Osteoblast (primary cell): Measurements from ENCODE around the gene DNASE1L2. TPM values are rescaled to one million over a fixed set of nuclear protein-coding genes. Genes with fewer than 3 reads are reported as not detected.

Experiments
- DNase-seq: peaks from one replicate; pipeline ENCODE4 v3.0.0; 2011; ENCODE audit warnings: low spot score, mixed read lengths; ENCODE audit not compliant: insufficient read length; ENCODE audit errors: missing footprints
- H2AFZ ChIP-seq: 2 replicates; pipeline ENCODE4 v1.6.0; 2011; ENCODE audit warnings: mild to moderate bottlenecking, low read length
- H3K27ac ChIP-seq: 2 replicates; pipeline ENCODE4 v1.5.1; 2011; ENCODE audit warnings: mild to moderate bottlenecking, low read depth, low read length, moderate library complexity
- H3K27me3 ChIP-seq: 2 replicates; pipeline ENCODE4 v1.6.0; 2012; ENCODE audit warnings: mild to moderate bottlenecking, control low read depth, inconsistent platforms, low read length, moderate library complexity; ENCODE audit not compliant: insufficient read depth
- H3K36me3 ChIP-seq: 2 replicates; pipeline ENCODE4 v1.5.1; 2011; ENCODE audit warnings: mild to moderate bottlenecking, low read length, control low read depth, moderate library complexity; ENCODE audit not compliant: insufficient read depth
- H3K4me1 ChIP-seq: 2 replicates; pipeline ENCODE4 v1.5.1; 2011; ENCODE audit warnings: mild to moderate bottlenecking, low read length, control low read depth, moderate library complexity; ENCODE audit not compliant: insufficient read depth
- H3K4me2 ChIP-seq: 2 replicates; pipeline ENCODE4 v1.6.0; 2011; ENCODE audit warnings: mild to moderate bottlenecking, low read length; ENCODE audit not compliant: insufficient read depth
- H3K4me3 ChIP-seq: fragments of 200-600 bp; sonication (generic); 3 replicates; pipeline ENCODE4 v1.5.1; 2012; ENCODE audit warnings: mild to moderate bottlenecking, low read length, inconsistent platforms; ENCODE audit not compliant: insufficient read depth
- H3K79me2 ChIP-seq: 2 replicates; pipeline ENCODE4 v1.6.0; 2012; ENCODE audit warnings: mild to moderate bottlenecking, low read length, control low read depth, inconsistent platforms; ENCODE audit not compliant: insufficient read depth
- H3K9me3 ChIP-seq: 2 replicates; pipeline ENCODE4 v1.5.1; 2011; ENCODE audit warnings: low read depth, low read length, control low read depth
- H4K20me1 ChIP-seq: 2 replicates; pipeline ENCODE4 v1.6.0; 2012; ENCODE audit warnings: mild to moderate bottlenecking, low read length, control low read depth; ENCODE audit not compliant: insufficient read depth
- CTCF ChIP-seq: IDR thresholded peaks from 2 replicates; pipeline ENCODE4 v1.5.1; 2011; ENCODE audit warnings: mild to moderate bottlenecking, low read depth, low read length, moderate library complexity; ENCODE audit errors: extremely low read depth
- total RNA-seq: library from RNA; depleted of rRNA; stranded (reverse); fragments of >200 nt; gene quantifications from 2 replicates; pipeline ENCODE4 v1.2.3, GENCODE V29; 2012

Gene DNASE1L2
- total RNA-seq, 1 donor, result 0.72 TPM

DNA sequence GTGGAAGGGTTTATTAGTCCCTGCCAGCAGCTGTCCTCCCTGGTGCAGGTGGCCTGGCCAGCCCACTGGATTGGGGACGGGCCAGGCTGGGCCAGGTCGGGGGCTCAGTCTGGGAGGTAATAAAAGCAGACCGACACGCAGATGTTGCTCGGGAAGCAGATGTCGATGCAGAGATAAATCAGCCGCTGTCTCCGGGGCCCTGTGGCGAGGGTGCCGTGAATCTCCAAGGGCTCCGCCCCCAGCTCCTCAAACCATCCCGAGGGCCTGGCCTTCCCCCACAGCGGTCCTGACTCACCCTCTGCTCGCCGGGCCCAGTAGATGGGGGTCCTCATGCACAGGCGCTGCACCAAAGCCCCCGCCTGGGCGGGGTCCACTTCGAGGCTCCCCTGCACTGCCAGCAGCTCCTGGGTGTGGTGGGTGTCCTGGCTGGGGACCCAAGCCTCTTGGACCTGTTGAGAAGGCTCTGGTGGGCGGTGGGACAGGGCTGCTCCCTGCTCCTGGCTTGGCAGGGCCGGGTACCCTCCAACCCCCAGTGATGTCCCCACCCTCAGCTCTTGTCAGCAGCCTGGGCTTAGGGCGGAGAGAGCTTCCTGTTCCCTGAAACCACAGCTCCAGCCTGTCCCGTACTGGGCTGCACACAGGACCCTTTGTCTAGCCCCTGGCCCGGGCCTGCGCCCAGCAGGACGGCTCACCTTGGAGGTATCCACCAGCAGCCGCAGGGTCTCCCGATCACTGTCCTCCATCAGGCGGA, 26.8 kb upstream of the DNASE1L2 start:
- no peak for DNase-seq
- H3K4me3 ChIP-seq, result no peak overlapping the region
- no peaks in the 10 kb centered on the region for H3K27me3 ChIP-seq
- no peak overlapping the region for H3K27ac ChIP-seq
- no peaks in the 10 kb centered on the region for H4K20me1 ChIP-seq
- H3K4me1 ChIP-seq, result peaks cover 28% of the 10 kb centered on the region
- TF ChIP-seq CTCF, result no peak
- no peak overlapping the region for H2AFZ ChIP-seq
- no peak overlapping the region for H3K4me2 ChIP-seq
- no peaks in the 10 kb centered on the region for H3K9me3 ChIP-seq
- H3K79me2 ChIP-seq, result peaks cover 51% of the 10 kb centered on the region
- peaks cover 20% of the 10 kb centered on the region for H3K36me3 ChIP-seq

GRCh38 chr16:2210009-2210332, 26.3 kb upstream of the DNASE1L2 start:
- H3K4me1 ChIP-seq, result peaks cover 23% of the 10 kb centered on the region
- no peak overlapping the region for H3K4me2 ChIP-seq
- peaks cover 20% of the 10 kb centered on the region for H3K36me3 ChIP-seq
- DNase-seq, result no peak
- H2AFZ ChIP-seq, result no peak overlapping the region
- no peak overlapping the region for H3K4me3 ChIP-seq
- H4K20me1 ChIP-seq, result no peaks in the 10 kb centered on the region
- no peak overlapping the region for H3K27ac ChIP-seq
- no peaks in the 10 kb centered on the region for H3K27me3 ChIP-seq
- TF ChIP-seq CTCF, result no peak
- H3K79me2 ChIP-seq, result peaks cover 51% of the 10 kb centered on the region
- H3K9me3 ChIP-seq, result no peaks in the 10 kb centered on the region

DNA sequence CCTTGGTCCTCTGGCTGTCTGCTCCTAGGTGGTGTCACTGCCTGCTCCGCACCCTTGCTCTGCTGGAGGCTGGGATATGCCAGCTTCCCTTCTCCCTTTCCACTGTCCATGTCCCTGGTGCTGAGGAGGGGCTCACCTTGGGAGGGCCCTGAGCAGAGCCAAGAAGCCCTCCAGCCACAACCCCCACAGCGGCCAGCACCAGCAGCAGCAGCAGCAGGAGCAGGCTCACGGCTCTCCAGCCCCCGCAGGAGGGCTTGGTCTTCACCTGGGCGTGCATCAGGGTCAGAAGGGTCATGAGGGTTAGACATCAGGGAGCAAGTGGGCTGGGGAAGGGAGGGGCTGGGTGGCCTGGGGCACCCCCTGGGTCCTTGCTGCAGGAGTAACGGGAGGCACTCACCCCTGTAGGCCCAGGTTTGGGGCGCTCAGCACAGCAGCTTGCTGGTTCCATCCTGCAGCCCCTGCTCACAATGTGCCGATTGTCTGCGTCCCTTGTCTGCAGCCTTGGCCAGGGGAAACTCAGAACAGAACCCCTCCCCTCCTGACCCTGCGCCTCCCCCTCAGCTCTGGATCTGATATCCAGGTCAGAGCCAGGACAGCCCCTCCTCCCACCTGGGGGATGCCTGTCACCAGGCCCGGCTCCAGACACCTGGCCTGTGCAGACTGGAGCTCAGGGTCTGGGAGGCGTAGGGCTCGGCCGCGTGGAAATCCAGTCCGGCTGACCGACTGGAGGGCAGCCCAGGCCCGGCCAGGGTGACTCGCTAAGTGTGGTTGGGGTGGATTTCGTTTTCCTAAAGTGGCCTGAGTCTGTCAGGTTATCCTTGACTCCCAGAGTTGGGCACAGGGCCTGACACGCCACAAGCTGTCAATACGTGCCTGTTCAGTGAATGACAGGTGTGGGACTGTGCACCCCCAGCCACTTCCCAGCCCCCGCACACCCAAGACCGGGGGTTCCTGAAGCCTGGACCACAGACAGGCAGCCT, 25.6 kb upstream of the DNASE1L2 start, which contains the start of gene BRICD5:
TSS of gene BRICD5 (minus strand) at position 478 of the 980 bp plus-strand sequence. CDS start at position 448, 30 bp downstream.
- H3K4me1 ChIP-seq, result peaks cover 24% of the 10 kb centered on the region
- H3K36me3 ChIP-seq, result peaks cover 20% of the 10 kb centered on the region
- TF ChIP-seq CTCF, result no peak
- H3K27me3 ChIP-seq, result no peaks in the 10 kb centered on the region
- H3K79me2 ChIP-seq, result peaks cover 49% of the 10 kb centered on the region
- no peak within 1 kb of the TSS for H3K4me3 ChIP-seq
- H3K9me3 ChIP-seq, result no peaks in the 10 kb centered on the region
- DNase-seq, result peak; percentile 97
- H2AFZ ChIP-seq, result no peak within 1 kb of the TSS
- no peak within 1 kb of the TSS for H3K27ac ChIP-seq
- no peak within 1 kb of the TSS for H3K4me2 ChIP-seq
- no peaks in the 10 kb centered on the region for H4K20me1 ChIP-seq

DNA sequence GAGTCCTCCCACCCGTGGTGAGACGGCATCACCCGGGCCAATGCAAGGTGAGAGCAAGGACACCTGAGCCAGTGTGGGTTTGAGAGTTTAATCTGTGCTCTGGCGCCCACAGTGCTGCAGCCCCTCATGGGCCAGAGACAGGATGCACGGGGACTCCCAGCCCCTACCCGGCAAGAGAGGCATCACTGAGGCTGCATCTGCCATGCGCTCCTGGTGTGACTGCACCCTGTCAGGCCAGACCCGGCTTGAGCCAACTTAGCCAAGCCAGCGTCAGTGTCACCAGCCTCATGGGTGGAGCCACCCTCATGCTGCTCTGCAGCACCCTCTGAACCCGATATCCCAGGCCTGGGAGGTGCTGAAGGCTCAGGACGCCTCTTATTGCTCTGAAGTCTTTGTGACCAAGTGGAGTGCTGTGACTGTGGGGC, 24.3 kb upstream of the DNASE1L2 start:
- Histone ChIP-seq H3K4me2 (no peak overlapping the region), H2AFZ (no peak overlapping the region), H4K20me1 (no peaks in the 10 kb centered on the region), H3K27ac (no peak overlapping the region), H3K4me1 (peaks cover 17% of the 10 kb centered on the region), H3K27me3 (no peaks in the 10 kb centered on the region), H3K9me3 (no peaks in the 10 kb centered on the region), H3K36me3 (peaks cover 19% of the 10 kb centered on the region), H3K4me3 (no peak overlapping the region), H3K79me2 (peaks cover 39% of the 10 kb centered on the region)
- TF ChIP-seq CTCF, result no peak
- DNase-seq, result no peak
